ENCODE data around the gene STK17B.

STK17B gene

GRCh38 chr2:196153480-196153879 is 17.9 kb downstream of the STK17B start:
- no peak for DNase-seq

- DNase-seq: no peak
These were observed 21.4 kb downstream of the STK17B start for GRCh38 chr2:196149948-196150347.

GRCh38 chr2:196148736-196149135 is 22.6 kb downstream of the STK17B start:
- DNase-seq: no peak

- DNase-seq: no peak
These were observed 26.1 kb downstream of the STK17B start for GRCh38 chr2:196145256-196145655.

- no peak for DNase-seq
These were observed 26.8 kb downstream of the STK17B start for GRCh38 chr2:196144513-196145126.

GRCh38 chr2:196143730-196144131 is 27.6 kb downstream of the STK17B start:
- DNase-seq: peak; percentile 66

GRCh38 chr2:196142825-196143224 is 28.6 kb downstream of the STK17B start:
- no peak for DNase-seq

- DNase-seq: no peak
These were observed 31.2 kb downstream of the STK17B start for GRCh38 chr2:196140213-196140612.

GRCh38 chr2:196137271-196137670 is 34.1 kb downstream of the STK17B start:
- DNase-seq: peak; percentile 36

GRCh38 chr2:196136151-196136550 is 35.2 kb downstream of the STK17B start:
- DNase-seq: peak; percentile 40

GRCh38 chr2:196131949-196132925 is 39.1 kb downstream of the STK17B start:
- DNase-seq: peak; percentile 39

- peak; percentile 22 for DNase-seq
These were observed 39.9 kb downstream of the STK17B start for GRCh38 chr2:196131384-196131937.

GRCh38 chr2:196130039-196130825 is 41.1 kb downstream of the STK17B start:
- no peak for DNase-seq

GRCh38 chr2:196128749-196129148 is 42.6 kb downstream of the STK17B start:
- DNase-seq: no peak

- DNase-seq: peak; percentile 65
These were observed 45.8 kb downstream of the STK17B start for GRCh38 chr2:196125596-196125995.

- DNase-seq: peak; percentile 70
These were observed 47.6 kb downstream of the STK17B start for GRCh38 chr2:196123679-196124373.

GRCh38 chr2:196119926-196120325 is 51.5 kb downstream of the STK17B start:
- DNase-seq: no peak

GRCh38 chr2:196117214-196117705 is 54.1 kb downstream of the STK17B start:
- DNase-seq: no peak

- peak; percentile 79 for DNase-seq
These were observed 58.1 kb downstream of the STK17B start for GRCh38 chr2:196113061-196113974.

GRCh38 chr2:196112418-196113034 is 58.9 kb downstream of the STK17B start:
- DNase-seq: peak; percentile 97

All from fibroblast of skin of scalp (primary cell).